Measurements from ENCODE around the gene SCUBE1. TPM values are rescaled to one million over a fixed set of nuclear protein-coding genes. Genes with fewer than 3 reads are reported as not detected.

Gene SCUBE1
- total and polyA plus RNA-seq, 8 donors: 0.31 to 8.0 (median 1.8) TPM

DNA sequence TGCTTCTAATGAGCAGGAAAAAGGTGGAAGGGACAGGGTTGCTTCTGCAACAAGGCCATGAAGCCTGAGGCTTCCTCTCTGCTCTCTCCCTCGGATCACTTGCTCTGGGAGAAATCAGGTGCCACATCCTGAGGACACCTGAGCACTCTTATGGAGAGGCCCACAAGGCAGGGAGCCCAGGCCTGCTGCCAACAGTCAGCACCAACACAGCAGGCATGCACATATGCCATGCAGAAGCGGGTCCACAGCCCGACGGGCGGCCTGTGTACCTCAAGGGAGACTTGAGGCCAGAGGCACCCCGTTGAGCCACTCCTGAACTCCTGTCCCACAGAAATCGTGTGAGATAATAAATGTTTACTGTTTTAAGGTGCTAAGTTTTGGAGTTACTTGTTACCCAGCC is 165.7 kb downstream of the SCUBE1 start:
- Histone ChIP-seq H3K4me1 (peaks cover 0 to 9% (median 0%) of the 10 kb centered on the region in 4 donors), H3K27me3 (no peaks in the 10 kb centered on the region), H3K27ac (no peak overlapping the region), H3K36me3 (peaks cover 43 to 99% (median 90%) of the 10 kb centered on the region in 4 donors), H3K4me3 (no peak overlapping the region), H3K9me3 (no peaks in the 10 kb centered on the region)
- TF ChIP-seq POLR2A (IDR thresholded peaks at IDR 0.05): no peak
- no peak for TF ChIP-seq POLR2AphosphoS5 (IDR thresholded peaks at IDR 0.05)
- TF ChIP-seq, protein P1, sequence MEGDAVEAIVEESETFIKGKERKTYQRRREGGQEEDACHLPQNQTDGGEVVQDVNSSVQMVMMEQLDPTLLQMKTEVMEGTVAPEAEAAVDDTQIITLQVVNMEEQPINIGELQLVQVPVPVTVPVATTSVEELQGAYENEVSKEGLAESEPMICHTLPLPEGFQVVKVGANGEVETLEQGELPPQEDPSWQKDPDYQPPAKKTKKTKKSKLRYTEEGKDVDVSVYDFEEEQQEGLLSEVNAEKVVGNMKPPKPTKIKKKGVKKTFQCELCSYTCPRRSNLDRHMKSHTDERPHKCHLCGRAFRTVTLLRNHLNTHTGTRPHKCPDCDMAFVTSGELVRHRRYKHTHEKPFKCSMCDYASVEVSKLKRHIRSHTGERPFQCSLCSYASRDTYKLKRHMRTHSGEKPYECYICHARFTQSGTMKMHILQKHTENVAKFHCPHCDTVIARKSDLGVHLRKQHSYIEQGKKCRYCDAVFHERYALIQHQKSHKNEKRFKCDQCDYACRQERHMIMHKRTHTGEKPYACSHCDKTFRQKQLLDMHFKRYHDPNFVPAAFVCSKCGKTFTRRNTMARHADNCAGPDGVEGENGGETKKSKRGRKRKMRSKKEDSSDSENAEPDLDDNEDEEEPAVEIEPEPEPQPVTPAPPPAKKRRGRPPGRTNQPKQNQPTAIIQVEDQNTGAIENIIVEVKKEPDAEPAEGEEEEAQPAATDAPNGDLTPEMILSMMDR (IDR thresholded peaks at IDR 0.05): no peak
- TF ChIP-seq EP300 (IDR thresholded peaks at IDR 0.05): no peak
- no peak for DNase-seq
- 80 to 90% (median 84%) methylated on average over 7 of the region's 7 CpGs for WGBS, 5 donors
- intact Hi-C loops (cut with DNase I; ENCODE audit: low total_unique reads): no loop called here

DNA sequence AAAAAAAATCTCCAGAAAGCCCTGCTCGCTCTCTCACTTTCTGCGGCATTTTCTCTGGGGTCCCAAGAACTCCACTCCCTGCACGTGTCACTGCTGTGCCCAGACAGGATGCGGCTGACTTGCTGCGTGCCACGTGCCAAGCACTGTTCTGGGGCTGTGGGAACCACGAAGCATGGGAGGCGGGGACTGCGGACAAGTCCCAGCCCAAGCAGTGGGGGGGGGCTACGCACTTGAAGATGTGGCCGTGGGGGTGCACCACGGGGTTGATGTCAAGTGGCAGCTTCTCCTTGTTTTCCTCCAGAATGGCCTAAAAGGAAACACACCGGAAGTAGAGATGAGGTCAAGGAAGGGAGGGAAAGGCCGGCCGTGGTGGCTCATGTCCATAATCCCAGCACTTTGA is 167.1 kb downstream of the SCUBE1 start:
- Histone ChIP-seq H3K9me3 (no peaks in the 10 kb centered on the region), H3K27me3 (no peaks in the 10 kb centered on the region), H3K4me1 (peaks cover 0 to 18% (median 9%) of the 10 kb centered on the region in 4 donors), H3K36me3 (peaks cover 57 to 99% (median 93%) of the 10 kb centered on the region in 4 donors), H3K27ac (no peak overlapping the region), H3K4me3 (no peak overlapping the region)
- intact Hi-C loops (cut with DNase I; ENCODE audit: low total_unique reads): no loop called here
- 79 to 92% (median 85%) methylated on average over 15 of the region's 15 CpGs for WGBS, 5 donors
- no peak for DNase-seq
- TF ChIP-seq POLR2AphosphoS5 (IDR thresholded peaks at IDR 0.05): no peak
- TF ChIP-seq EP300 (IDR thresholded peaks at IDR 0.05): no peak
- TF ChIP-seq, protein P1 (IDR thresholded peaks at IDR 0.05): no peak
- no peak for TF ChIP-seq POLR2A (IDR thresholded peaks at IDR 0.05)

DNA sequence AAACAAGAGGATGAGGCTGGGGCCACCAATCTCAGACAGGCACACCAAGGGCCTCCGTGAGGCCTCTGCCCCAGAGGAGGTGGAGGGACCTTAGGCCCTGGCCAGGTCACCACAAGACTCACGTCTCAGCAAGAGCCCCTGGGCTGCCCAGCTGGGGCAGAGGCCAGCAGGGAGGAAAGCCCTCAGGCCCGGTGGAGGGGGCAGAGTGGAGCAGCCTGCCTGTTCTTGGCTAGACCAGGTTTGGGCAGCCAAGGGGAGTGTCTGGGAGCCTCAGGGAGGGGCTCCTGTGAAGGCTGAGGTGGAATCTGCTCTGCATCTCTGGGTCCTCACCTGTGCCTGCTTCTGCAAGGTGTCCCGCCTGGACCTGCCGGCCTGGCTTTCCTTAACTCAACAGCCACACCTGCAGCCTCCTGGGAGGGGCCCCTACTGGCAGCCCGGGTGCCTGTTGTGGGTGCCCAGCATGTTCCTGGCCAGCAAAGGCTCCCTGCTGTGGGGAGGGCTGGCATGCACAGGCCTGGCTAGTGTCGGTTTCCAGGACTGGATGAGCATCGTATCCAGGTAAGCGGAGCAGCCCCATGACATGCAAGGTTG is 168.1 kb downstream of the SCUBE1 start:
- Histone ChIP-seq H3K4me1 (peaks cover 0 to 26% (median 17%) of the 10 kb centered on the region in 4 donors), H3K4me3 (no peak overlapping the region), H3K27ac (no peak overlapping the region), H3K36me3 (peaks cover 50 to 99% (median 93%) of the 10 kb centered on the region in 4 donors), H3K27me3 (no peaks in the 10 kb centered on the region), H3K9me3 (no peaks in the 10 kb centered on the region)
- intact Hi-C loops (cut with DNase I; ENCODE audit: low total_unique reads): no loop called here
- TF ChIP-seq POLR2AphosphoS5 (IDR thresholded peaks at IDR 0.05) (no peak), EP300 (IDR thresholded peaks at IDR 0.05) (no peak), POLR2A (IDR thresholded peaks at IDR 0.05) (no peak)
- TF ChIP-seq, protein P1 (IDR thresholded peaks at IDR 0.05): no peak
- peak in 1 of 2 donors; percentile 49 for DNase-seq
- WGBS, 5 donors: 49 to 79% (median 74%) methylated on average over 4 to 9 of the region's 9 CpGs

DNA sequence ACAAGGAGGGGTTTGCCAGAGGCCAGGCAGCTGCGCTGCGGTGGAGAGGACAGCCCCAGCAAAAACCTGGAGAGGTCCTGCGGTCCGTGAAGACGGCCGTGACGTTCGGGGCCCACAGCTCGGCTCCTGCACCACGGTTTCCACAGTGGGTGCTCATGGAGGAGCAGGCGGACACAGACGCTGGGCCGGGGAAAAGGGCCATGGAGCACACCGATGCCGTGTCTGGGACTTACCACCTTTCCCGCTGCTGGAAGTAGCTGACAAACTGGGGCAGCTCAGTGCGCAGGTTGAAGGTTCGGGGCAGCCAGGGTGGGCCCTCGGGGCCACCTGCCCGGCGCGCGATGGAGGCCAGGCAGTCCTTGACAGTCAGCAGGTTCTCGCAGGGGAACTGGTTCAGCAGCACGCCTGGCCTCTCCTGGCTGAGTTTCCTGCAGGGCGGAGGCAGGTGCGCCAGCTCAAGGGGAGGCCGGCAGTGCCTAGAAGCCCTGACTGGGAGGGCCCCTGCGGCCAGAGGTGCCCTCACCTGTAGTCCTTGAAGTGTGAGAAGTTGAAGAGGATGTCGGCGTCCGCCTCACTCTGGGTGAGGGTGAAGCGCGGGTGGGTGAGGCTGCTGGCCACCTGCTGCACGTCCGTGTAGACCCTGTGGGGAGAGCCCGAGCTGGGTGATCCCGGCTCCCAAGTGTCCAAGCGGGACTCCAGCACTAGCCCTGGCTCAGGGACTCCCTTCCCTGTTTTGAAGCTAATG is 169.0 kb downstream of the SCUBE1 start:
- no peaks in the 10 kb centered on the region for H3K9me3 ChIP-seq
- intact Hi-C loops (cut with DNase I; ENCODE audit: low total_unique reads): no loop called here
- H3K27ac ChIP-seq: no peak overlapping the region
- WGBS, 5 donors: 87 to 93% (median 89%) methylated on average over 28 to 39 of the region's 39 CpGs
- H3K4me3 ChIP-seq: no peak overlapping the region
- H3K4me1 ChIP-seq: peaks cover 0 to 27% (median 21%) of the 10 kb centered on the region in 4 donors
- no peak for DNase-seq
- H3K36me3 ChIP-seq: peaks cover 44 to 99% (median 93%) of the 10 kb centered on the region in 4 donors
- H3K27me3 ChIP-seq: no peaks in the 10 kb centered on the region
- TF ChIP-seq, protein P1 (IDR thresholded peaks at IDR 0.05): no peak
